BE2C (cell line): ENCODE data around the gene HNF1A.
"Not testable (repeated sequence)": the region's sequence is repeated elsewhere in the genome, so short reads cannot be mapped to it uniquely, and the experiment has no call there.

ENCODE experiments used
- DNase-seq: peaks from one replicate; pipeline ENCODE4 v3.0.0-alpha.2; 2020
- H3K27me3 ChIP-seq: fragments of 250-450 bp; sonication (Bioruptor Pico); 2 replicates; pipeline ENCODE4 v1.5.1; 2020; ENCODE audit warnings: mild to moderate bottlenecking
- H3K36me3 ChIP-seq: fragments of 250-450 bp; sonication (Bioruptor Pico); 2 replicates; pipeline ENCODE4 v1.5.1; 2020; ENCODE audit warnings: mild to moderate bottlenecking
- H3K4me1 ChIP-seq: fragments of 250-450 bp; sonication (Bioruptor Pico); 2 replicates; pipeline ENCODE4 v1.5.1; 2020
- H3K4me3 ChIP-seq: 2 replicates; pipeline ENCODE4 v1.5.1; 2011; ENCODE audit warnings: low read depth, low read length
- H3K9me3 ChIP-seq: fragments of 250-450 bp; sonication (Bioruptor Pico); 2 replicates; pipeline ENCODE4 v1.5.1; 2020
- CTCF ChIP-seq: IDR thresholded peaks from 2 replicates; pipeline ENCODE4 v1.5.1; 2012; ENCODE audit warnings: mild to moderate bottlenecking, low read depth, low read length

HNF1A gene

GRCh38 chr12:120941412-120941811 is 36.9 kb upstream of the HNF1A start:
- no peak for TF ChIP-seq CTCF
- DNase-seq, result no peak
- H3K4me3 ChIP-seq, result no peak overlapping the region

GRCh38 chr12:120941846-120942405 is 36.4 kb upstream of the HNF1A start:
- Histone ChIP-seq H3K9me3 (no peaks in the 10 kb centered on the region; the same call in 1 of the 2 replicates), H3K4me1 (no peaks in the 10 kb centered on the region), H3K36me3 (no peaks in the 10 kb centered on the region), H3K4me3 (no peak overlapping the region), H3K27me3 (no peaks in the 10 kb centered on the region)
- TF ChIP-seq CTCF, result no peak
- no peak for DNase-seq

More at GRCh38 chr12:120941412-120941811, 36.9 kb upstream of the HNF1A start:
- Histone ChIP-seq H3K36me3 (no peaks in the 10 kb centered on the region), H3K27me3 (no peaks in the 10 kb centered on the region), H3K9me3 (no peaks in the 10 kb centered on the region; the same call in 1 of the 2 replicates), H3K4me1 (no peaks in the 10 kb centered on the region)

GRCh38 chr12:120943482-120943881 is 34.9 kb upstream of the HNF1A start:
- no peaks in the 10 kb centered on the region for H3K4me1 ChIP-seq
- TF ChIP-seq CTCF, result no peak
- no peaks in the 10 kb centered on the region for H3K36me3 ChIP-seq
- H3K9me3 ChIP-seq, result no peaks in the 10 kb centered on the region; the same call in 1 of the 2 replicates
- H3K27me3 ChIP-seq, result no peaks in the 10 kb centered on the region
- H3K4me3 ChIP-seq, result no peak overlapping the region
- DNase-seq, result no peak

- H3K9me3 ChIP-seq, result no peaks in the 10 kb centered on the region; the same call in 1 of the 2 replicates
- no peaks in the 10 kb centered on the region for H3K4me1 ChIP-seq
- H3K4me3 ChIP-seq, result no peak overlapping the region
- H3K27me3 ChIP-seq, result no peaks in the 10 kb centered on the region
- peak; percentile 86 for TF ChIP-seq CTCF
- no peaks in the 10 kb centered on the region for H3K36me3 ChIP-seq
- DNase-seq, result peak; percentile 70
Observed at GRCh38 chr12:120944645-120945217, 33.6 kb upstream of the HNF1A start.

- H3K4me1 ChIP-seq, H3K9me3 ChIP-seq, H3K27me3 ChIP-seq, DNase-seq, H3K36me3 ChIP-seq, H3K4me3 ChIP-seq: not testable (repeated sequence)
Observed at GRCh38 chr12:120945516-120945915, 32.8 kb upstream of the HNF1A start.

- H3K27me3 ChIP-seq, DNase-seq, H3K4me1 ChIP-seq, H3K9me3 ChIP-seq, H3K4me3 ChIP-seq, H3K36me3 ChIP-seq: not testable (repeated sequence)
Observed at GRCh38 chr12:120950260-120950799, 28.0 kb upstream of the HNF1A start.

DNA sequence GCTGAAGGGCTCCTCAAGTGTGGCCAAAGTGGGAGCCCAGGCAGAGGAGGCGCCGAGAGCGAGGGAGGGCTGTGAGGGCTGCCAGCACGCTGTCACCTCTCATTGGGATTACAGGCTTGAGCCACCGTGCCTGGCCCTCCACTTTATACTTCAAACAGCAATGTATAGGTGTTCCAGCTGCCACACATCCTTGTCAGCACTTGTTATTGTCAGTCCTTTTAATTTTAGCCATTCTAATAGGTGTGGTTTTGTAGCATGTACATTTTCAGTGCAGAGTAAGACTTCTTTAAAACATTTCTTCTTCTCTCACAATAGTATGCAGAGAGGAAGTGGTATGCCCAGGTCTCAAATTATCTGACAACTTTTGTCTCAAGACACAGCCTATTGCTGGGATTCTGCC is 27.5 kb upstream of the HNF1A start:
- no peaks in the 10 kb centered on the region for H3K27me3 ChIP-seq
- no peaks in the 10 kb centered on the region for H3K9me3 ChIP-seq
- no peak overlapping the region for H3K4me3 ChIP-seq
- no peak for DNase-seq
- no peak for TF ChIP-seq CTCF
- H3K4me1 ChIP-seq, result no peaks in the 10 kb centered on the region
- no peaks in the 10 kb centered on the region for H3K36me3 ChIP-seq
